GM10266 (cell line): ENCODE data around the gene MRPL34.
"Not testable (repeated sequence)": the region's sequence is repeated elsewhere in the genome, so short reads cannot be mapped to it uniquely, and the experiment has no call there.

Experiments
- DNase-seq: peaks from one replicate; pipeline ENCODE4 v3.0.0; 2012; ENCODE audit errors: extremely low spot score
- CTCF ChIP-seq: IDR thresholded peaks from 2 replicates; pipeline ENCODE4 v1.5.1; 2012; ENCODE audit warnings: mild to moderate bottlenecking, low read depth; ENCODE audit not compliant: control insufficient read depth, insufficient read depth; ENCODE audit errors: missing control alignments

The MRPL34 gene

GRCh38 chr19:17263712-17264640, 41.7 kb upstream of the MRPL34 start:
- DNase-seq, result no peak
- no peak for TF ChIP-seq CTCF

- no peak for TF ChIP-seq CTCF
- DNase-seq, result no peak
Measured at GRCh38 chr19:17264641-17264979, 41.1 kb upstream of the MRPL34 start, which contains the start of gene USHBP1. Gene USHBP1 (minus strand): TSS chr19:17264745. CDS start chr19:17264299, 446 bp downstream.

GRCh38 chr19:17266026-17266425, 39.6 kb upstream of the MRPL34 start:
- no peak for DNase-seq
- no peak for TF ChIP-seq CTCF

- peak; percentile 52 for DNase-seq
- no peak for TF ChIP-seq CTCF
Measured at GRCh38 chr19:17266589-17266974, 39.1 kb upstream of the MRPL34 start.

GRCh38 chr19:17266975-17267788, 38.5 kb upstream of the MRPL34 start, which contains the start of gene BABAM1:
Gene BABAM1 (plus strand): TSS chr19:17267443. CDS start chr19:17268807, 1,364 bp downstream.
- no peak for TF ChIP-seq CTCF
- DNase-seq, result peak; percentile 99

- no peak for DNase-seq
- TF ChIP-seq CTCF, result no peak
Measured at GRCh38 chr19:17268754-17269153, 36.9 kb upstream of the MRPL34 start.

GRCh38 chr19:17274892-17275291, 30.8 kb upstream of the MRPL34 start:
- not testable (repeated sequence) for DNase-seq
